GM19324 (cell line): Measurements from ENCODE around the gene ZNF592.
"Not testable (repeated sequence)": the region's sequence is repeated elsewhere in the genome, so short reads cannot be mapped to it uniquely, and the experiment has no call there.

ENCODE experiments used
- ATAC-seq: cut with Tn5 transposase; IDR thresholded peaks from one replicate; pipeline ENCODE4 v1.9.1; 2021; ENCODE audit warnings: mild to moderate bottlenecking, moderate library complexity; ENCODE audit not compliant: unreplicated experiment, low FRiP score

ZNF592 gene

GRCh38 chr15:84844964-84845363 is 96.6 kb downstream of the ZNF592 start:
- no peak for ATAC-seq

- ATAC-seq = not testable (repeated sequence)
Observed at GRCh38 chr15:84845631-84846030, 97.2 kb downstream of the ZNF592 start.

DNA sequence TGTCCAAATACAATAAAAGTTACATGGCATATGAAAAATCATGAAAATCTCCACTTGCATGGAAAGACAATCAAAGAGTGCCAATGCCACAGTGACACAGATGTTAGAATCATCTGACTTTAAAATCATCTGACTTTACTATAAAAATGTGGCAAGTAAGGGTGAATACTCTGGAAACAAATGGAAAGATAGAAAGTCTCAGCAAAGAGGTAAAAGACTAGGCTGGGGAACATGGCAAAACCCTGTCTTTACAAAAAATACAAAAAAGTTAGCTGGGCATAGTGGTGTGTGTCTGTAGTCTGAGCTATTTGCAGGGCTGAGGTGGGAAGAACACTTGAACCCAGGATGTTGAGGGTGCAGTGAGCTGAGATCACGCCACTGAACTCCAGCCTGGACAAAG is 97.9 kb downstream of the ZNF592 start:
- ATAC-seq = no peak

DNA sequence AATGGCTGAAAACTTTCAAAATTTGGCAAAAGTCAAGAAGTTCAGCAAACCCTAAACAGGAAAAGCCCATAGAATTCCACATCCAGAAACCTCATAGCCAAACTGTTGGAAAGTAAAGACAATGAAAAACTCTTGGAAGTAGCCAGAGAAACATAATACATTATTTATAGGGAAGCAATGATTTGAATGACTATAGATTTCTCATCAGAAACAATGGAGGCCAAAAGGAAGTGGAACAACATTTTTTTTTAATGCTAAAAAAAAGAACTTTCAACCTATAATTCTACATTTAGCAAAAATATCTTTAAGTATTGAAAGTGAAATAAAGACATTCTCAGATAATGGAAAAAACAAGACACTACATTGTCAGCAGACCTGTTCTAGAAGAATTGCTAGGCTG is 99.0 kb downstream of the ZNF592 start:
- no peak for ATAC-seq

DNA sequence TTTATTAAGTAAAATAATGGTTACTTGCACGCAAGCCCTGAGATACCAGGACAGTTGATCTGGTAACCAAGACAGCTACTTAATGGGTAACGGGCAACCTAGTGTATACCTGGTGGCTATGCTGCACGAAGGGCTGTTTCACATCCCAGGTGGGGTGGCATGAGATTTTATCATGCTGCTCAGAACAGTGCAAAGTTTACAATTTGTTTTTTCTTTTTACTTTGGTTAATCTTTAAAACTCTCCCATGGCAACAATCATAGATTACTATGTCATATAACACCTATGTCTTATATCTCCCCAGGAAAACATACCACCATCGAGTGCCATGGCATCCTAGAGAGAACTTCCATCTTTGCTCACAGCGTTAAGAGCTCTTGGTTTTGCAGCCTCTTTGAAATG is 103.8 kb downstream of the ZNF592 start:
- ATAC-seq = no peak

DNA sequence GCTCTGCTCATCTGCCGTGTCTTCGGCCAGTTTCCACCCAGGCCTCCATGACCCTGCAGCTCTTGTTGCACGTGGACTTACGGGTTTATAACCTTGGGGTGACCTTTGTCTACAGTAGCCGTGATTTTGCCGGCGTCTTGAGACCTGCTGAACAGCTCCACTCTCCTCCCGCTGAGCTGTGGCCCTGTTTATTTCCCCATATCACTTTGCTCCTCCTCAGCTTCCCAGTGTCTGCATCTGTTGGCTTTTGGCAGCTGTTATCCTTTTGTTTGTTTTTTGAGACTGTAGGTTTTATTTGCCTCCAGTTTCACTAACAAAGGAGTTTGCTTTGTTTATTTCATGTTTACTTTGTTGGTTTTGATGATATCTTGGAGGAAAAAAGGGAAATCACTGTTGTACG is 106.7 kb downstream of the ZNF592 start:
- ATAC-seq = no peak

GRCh38 chr15:84855765-84856164 is 107.4 kb downstream of the ZNF592 start:
- no peak for ATAC-seq
